ENCODE results near the gene NEURL3. TPM values are rescaled to one million over a fixed set of nuclear protein-coding genes. Genes with fewer than 3 reads are reported as not detected.

NEURL3 gene
- total RNA-seq, 1 donor from 2014 or later = 0.75 TPM

GRCh38 chr2:96548558-96549465 lies 43.7 kb upstream of the NEURL3 start:
- intact Hi-C loops (cut with micrococcal nuclease) = no loop called here
- Mint-ChIP-seq H3K4me1 (ENCODE audit: low read depth) (peaks cover 49% of the 10 kb centered on the region), H3K36me3 (ENCODE audit: low read depth) (peaks cover 54% of the 10 kb centered on the region), H3K9me3 (no peaks in the 10 kb centered on the region), H3K4me3 (no peak overlapping the region), H3K27me3 (ENCODE audit: insufficient read depth) (no peaks in the 10 kb centered on the region), H3K27ac (no peak overlapping the region)
- DNase-seq (ENCODE audit: low spot score) = no peak

DNA sequence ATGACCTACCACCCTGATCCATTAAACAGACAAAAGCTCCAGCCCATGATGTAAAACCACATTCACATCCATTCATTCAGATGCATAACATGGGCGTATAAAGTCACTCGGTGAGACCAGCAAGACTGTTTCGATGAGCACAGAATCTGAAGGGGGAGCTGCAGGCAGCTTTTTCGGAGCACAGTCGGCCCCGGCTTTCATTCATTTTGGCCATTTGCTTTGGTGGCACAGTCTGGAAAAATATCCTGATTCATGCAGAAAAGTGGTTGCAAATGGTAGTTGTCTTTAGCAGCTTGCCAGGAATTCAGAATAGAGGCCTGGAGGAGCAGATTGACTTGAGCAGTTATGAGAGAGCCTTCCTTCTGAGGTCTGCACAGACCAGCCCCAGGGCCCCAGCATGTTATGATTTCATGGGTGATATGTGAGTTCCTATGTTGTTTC lies 42.6 kb upstream of the NEURL3 start:
- peak overlapping the region; percentile 58 for H3K4me3 Mint-ChIP-seq
- H3K27me3 Mint-ChIP-seq (ENCODE audit: insufficient read depth) = no peaks in the 10 kb centered on the region
- peaks cover 56% of the 10 kb centered on the region for H3K36me3 Mint-ChIP-seq (ENCODE audit: low read depth)
- no peak for DNase-seq (ENCODE audit: low spot score)
- intact Hi-C loops (cut with micrococcal nuclease) = no loop called here
- no peaks in the 10 kb centered on the region for H3K9me3 Mint-ChIP-seq
- H3K4me1 Mint-ChIP-seq (ENCODE audit: low read depth) = peaks cover 49% of the 10 kb centered on the region
- peak overlapping the region; percentile 64 for H3K27ac Mint-ChIP-seq

DNA sequence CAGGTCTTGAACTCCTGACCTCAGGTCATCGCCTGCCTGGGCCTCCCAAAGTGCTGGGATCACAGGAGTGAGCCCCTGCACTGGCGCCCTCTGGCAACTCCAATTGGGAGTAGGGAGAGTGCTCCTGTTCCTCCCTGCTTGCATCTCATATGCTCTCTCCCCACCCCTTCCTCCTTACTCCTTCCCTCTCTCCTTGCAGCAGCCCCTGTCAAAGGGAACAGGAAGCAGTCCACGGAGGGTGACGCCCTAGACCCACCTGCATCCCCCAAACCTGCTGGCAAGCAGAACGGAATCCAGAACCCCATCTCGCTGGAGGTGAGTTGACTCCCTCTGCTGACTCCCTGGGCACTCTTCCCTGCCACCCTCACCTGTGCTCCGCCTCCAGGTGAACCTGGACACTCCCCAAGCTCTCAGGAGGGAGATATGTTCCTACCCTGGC lies 42.1 kb upstream of the NEURL3 start:
- DNase-seq (ENCODE audit: low spot score) = no peak
- intact Hi-C loops (cut with micrococcal nuclease) = no loop called here
- peak overlapping the region; percentile 64 for H3K27ac Mint-ChIP-seq
- H3K4me3 Mint-ChIP-seq = peak overlapping the region; percentile 58
- H3K4me1 Mint-ChIP-seq (ENCODE audit: low read depth) = peaks cover 54% of the 10 kb centered on the region
- H3K9me3 Mint-ChIP-seq = no peaks in the 10 kb centered on the region
- H3K27me3 Mint-ChIP-seq (ENCODE audit: insufficient read depth) = no peaks in the 10 kb centered on the region
- peaks cover 58% of the 10 kb centered on the region for H3K36me3 Mint-ChIP-seq (ENCODE audit: low read depth)

GRCh38 chr2:96546797-96547196 lies 41.6 kb upstream of the NEURL3 start:
- Mint-ChIP-seq H3K4me1 (ENCODE audit: low read depth) (peaks cover 55% of the 10 kb centered on the region), H3K27ac (peak overlapping the region; percentile 21), H3K27me3 (ENCODE audit: insufficient read depth) (no peaks in the 10 kb centered on the region), H3K4me3 (peak overlapping the region; percentile 56), H3K9me3 (no peaks in the 10 kb centered on the region), H3K36me3 (ENCODE audit: low read depth) (peaks cover 58% of the 10 kb centered on the region)
- intact Hi-C loops (cut with micrococcal nuclease) = loop anchor here (1.0 kb wide), 1 partner anchor 8 kb away; no protein-coding TSS in a partner anchor
- DNase-seq (ENCODE audit: low spot score) = no peak

- DNase-seq (ENCODE audit: low spot score) = no peak
- H3K27ac Mint-ChIP-seq = peak overlapping the region; percentile 21
- peaks cover 62% of the 10 kb centered on the region for H3K36me3 Mint-ChIP-seq (ENCODE audit: low read depth)
- intact Hi-C loops (cut with micrococcal nuclease) = loop anchor here (1.0 kb wide), 1 partner anchor 8 kb away; no protein-coding TSS in a partner anchor
- peak overlapping the region; percentile 56 for H3K4me3 Mint-ChIP-seq
- no peaks in the 10 kb centered on the region for H3K27me3 Mint-ChIP-seq (ENCODE audit: insufficient read depth)
- H3K9me3 Mint-ChIP-seq = no peaks in the 10 kb centered on the region
- H3K4me1 Mint-ChIP-seq (ENCODE audit: low read depth) = peaks cover 60% of the 10 kb centered on the region
Observed at GRCh38 chr2:96546321-96546720, 41.2 kb upstream of the NEURL3 start.

DNA sequence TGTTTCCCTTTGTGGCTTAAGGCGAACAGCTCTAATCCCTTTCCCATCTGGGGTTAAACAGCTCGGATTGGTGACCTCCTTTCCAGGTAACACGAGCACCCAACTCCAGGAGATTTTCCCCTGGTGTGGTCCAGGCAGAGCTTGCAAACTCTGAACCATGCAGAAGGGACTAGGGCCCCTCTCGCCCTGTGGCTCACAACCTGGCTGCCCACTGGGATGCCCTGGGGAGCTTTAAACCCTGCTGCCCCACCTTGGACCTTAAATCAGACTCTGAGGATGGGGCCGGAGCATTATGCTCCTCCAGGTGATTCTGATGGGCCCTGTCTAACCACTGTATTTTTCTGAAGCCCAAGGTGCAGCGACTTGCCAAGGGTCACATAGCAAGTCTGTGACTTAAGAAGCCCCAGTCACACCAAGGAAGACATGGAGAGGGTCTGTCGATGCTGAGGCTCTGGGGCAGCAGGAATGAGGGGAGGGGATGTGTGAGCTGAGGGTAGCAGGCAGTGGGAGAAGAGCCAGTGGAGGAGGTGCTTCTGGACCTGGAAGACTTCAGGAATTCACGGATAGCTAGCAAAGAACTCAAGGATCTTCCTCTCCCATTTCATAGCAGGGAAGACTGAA lies 37.3 kb upstream of the NEURL3 start:
- intact Hi-C loops (cut with micrococcal nuclease) = no loop called here
- Mint-ChIP-seq H3K36me3 (ENCODE audit: low read depth) (peaks cover 83% of the 10 kb centered on the region), H3K27ac (peak overlapping the region; percentile 3), H3K9me3 (no peaks in the 10 kb centered on the region), H3K4me1 (ENCODE audit: low read depth) (peaks cover 80% of the 10 kb centered on the region), H3K4me3 (peak overlapping the region; percentile 65), H3K27me3 (ENCODE audit: insufficient read depth) (no peaks in the 10 kb centered on the region)
- no peak for DNase-seq (ENCODE audit: low spot score)

- no peak for DNase-seq (ENCODE audit: low spot score)
- intact Hi-C loops (cut with micrococcal nuclease) = no loop called here
- H3K9me3 Mint-ChIP-seq = no peaks in the 10 kb centered on the region
- H3K36me3 Mint-ChIP-seq (ENCODE audit: low read depth) = peaks cover 78% of the 10 kb centered on the region
- peaks cover 71% of the 10 kb centered on the region for H3K4me1 Mint-ChIP-seq (ENCODE audit: low read depth)
- no peak overlapping the region for H3K27ac Mint-ChIP-seq
- H3K4me3 Mint-ChIP-seq = peak overlapping the region; percentile 91
- no peaks in the 10 kb centered on the region for H3K27me3 Mint-ChIP-seq (ENCODE audit: insufficient read depth)
Observed at GRCh38 chr2:96541398-96542152, 36.4 kb upstream of the NEURL3 start.

DNA sequence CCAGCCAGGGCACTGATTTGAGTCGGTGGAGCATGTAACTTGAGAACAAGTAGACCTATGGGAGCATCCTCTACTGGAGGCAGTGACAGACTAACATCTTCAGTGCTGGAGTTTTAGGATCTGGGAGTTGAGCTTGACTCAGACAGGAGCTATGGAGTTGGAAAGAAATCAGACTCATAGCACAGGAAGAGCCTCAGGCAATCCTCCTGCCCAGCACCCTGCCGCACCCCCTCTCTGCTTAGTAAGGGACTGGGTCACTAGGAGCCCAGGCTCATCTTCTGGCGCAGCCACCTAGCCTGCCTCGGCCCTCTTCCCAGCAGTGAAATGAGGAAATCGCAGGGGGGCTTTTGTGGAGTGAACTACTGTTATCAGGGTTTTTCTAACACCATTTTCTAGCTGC lies 35.0 kb upstream of the NEURL3 start:
- peak overlapping the region; percentile 91 for H3K4me3 Mint-ChIP-seq
- no peaks in the 10 kb centered on the region for H3K9me3 Mint-ChIP-seq
- no peaks in the 10 kb centered on the region for H3K27me3 Mint-ChIP-seq (ENCODE audit: insufficient read depth)
- peaks cover 65% of the 10 kb centered on the region for H3K36me3 Mint-ChIP-seq (ENCODE audit: low read depth)
- H3K4me1 Mint-ChIP-seq (ENCODE audit: low read depth) = peaks cover 71% of the 10 kb centered on the region
- DNase-seq (ENCODE audit: low spot score) = no peak
- H3K27ac Mint-ChIP-seq = no peak overlapping the region
- intact Hi-C loops (cut with micrococcal nuclease) = no loop called here

DNA sequence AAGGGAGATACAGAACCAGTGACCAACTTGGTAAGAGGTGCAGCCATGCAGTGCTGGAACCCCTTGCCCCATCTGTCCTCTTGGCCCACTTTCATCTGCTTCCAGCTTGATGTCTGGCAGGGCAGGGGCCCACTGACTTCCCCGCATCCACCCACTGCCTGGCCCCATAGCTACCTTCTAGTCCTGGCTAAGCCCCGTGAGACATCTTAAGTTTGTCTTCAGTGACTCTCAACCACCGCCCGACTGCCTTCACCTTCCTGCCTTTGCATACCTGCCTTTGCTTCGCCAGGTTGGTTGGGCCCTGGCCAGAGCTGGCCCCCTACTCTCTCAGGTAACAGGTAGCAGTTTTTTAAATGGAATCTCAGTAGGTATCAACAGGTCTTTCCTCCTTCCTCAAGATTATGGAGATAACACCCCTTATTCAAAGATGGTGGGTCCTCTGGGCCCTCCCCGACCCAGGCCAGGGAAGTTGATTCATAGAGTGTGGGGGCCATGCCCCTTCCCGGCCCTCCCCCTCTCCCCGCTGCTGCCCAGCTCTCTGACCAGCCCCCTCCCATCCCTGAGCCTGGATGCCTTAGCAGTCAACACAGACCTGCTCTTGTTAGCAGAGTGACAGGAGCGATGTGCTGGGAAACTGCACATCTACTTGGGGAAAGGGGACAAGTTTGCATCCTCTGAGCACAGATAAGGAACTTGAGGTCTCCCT lies 34.2 kb upstream of the NEURL3 start:
- H3K27me3 Mint-ChIP-seq (ENCODE audit: insufficient read depth) = no peaks in the 10 kb centered on the region
- peak overlapping the region; percentile 95 for H3K27ac Mint-ChIP-seq
- intact Hi-C loops (cut with micrococcal nuclease) = loop anchor here (2.0 to 5.0 kb wide), 6 partner anchors 78 to 278 kb away; partner anchors contain the start of genes CNNM3, CNNM4, NCAPH and SNRNP200
- no peak for DNase-seq (ENCODE audit: low spot score)
- peak overlapping the region; percentile 91 for H3K4me3 Mint-ChIP-seq
- no peaks in the 10 kb centered on the region for H3K9me3 Mint-ChIP-seq
- H3K36me3 Mint-ChIP-seq (ENCODE audit: low read depth) = peaks cover 59% of the 10 kb centered on the region
- H3K4me1 Mint-ChIP-seq (ENCODE audit: low read depth) = peaks cover 71% of the 10 kb centered on the region

GRCh38 chr2:96538487-96539214 lies 33.5 kb upstream of the NEURL3 start:
- Mint-ChIP-seq H3K27ac (peak overlapping the region; percentile 95), H3K9me3 (no peaks in the 10 kb centered on the region), H3K4me3 (peak overlapping the region; percentile 91), H3K27me3 (ENCODE audit: insufficient read depth) (no peaks in the 10 kb centered on the region), H3K36me3 (ENCODE audit: low read depth) (peaks cover 52% of the 10 kb centered on the region), H3K4me1 (ENCODE audit: low read depth) (peaks cover 71% of the 10 kb centered on the region)
- DNase-seq (ENCODE audit: low spot score) = peak; percentile 80
- intact Hi-C loops (cut with micrococcal nuclease) = loop anchor here (1.0 to 5.0 kb wide), 11 partner anchors 8 to 279 kb away; partner anchors contain the start of genes CIAO1, CNNM3, CNNM4 and NCAPH

DNA sequence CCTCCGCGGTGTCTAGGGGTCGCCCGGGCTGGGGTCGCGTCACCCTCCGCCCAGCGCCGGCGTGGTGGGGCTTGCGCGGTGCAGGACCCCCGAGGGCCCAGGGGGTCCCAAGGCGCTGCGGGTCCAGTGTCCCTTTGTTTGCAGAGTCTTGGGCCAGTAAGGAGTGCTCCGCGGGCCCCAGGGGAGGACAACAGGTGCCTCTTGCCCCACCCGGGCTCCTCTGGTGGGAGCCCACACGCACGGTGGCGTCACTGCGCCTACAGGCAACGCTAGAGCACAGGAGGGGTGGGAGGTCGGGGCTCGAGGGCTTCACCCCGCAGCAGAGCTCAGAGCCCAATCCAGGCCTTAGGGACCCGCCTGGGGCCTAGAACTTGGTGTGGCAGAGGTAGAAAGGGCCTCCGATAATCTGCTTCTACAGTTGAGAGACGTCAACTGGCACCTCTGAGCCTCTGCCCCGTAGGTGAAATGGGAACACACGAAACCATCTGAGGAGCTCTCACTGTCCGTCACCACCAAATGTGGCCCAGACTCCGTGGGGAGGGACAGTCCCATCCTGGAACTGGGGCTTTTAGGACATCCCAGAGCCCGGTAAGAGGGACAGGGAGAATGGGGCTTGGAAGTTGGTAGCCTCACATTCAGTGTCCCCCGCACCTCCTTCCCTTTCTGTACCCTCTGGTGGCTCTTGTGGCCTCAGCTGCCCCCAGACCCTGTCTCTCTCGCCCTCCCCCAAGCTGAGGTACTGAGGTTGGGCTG lies 32.8 kb upstream of the NEURL3 start:
- H3K36me3 Mint-ChIP-seq (ENCODE audit: low read depth) = peaks cover 45% of the 10 kb centered on the region
- H3K4me3 Mint-ChIP-seq = peak overlapping the region; percentile 91
- peaks cover 71% of the 10 kb centered on the region for H3K4me1 Mint-ChIP-seq (ENCODE audit: low read depth)
- H3K27ac Mint-ChIP-seq = peak overlapping the region; percentile 95
- H3K27me3 Mint-ChIP-seq (ENCODE audit: insufficient read depth) = peaks cover 1% of the 10 kb centered on the region
- intact Hi-C loops (cut with micrococcal nuclease) = loop anchor here (1.0 to 5.0 kb wide), 13 partner anchors 8 to 279 kb away; partner anchors contain the start of genes CIAO1, CNNM3, CNNM4 and LMAN2L
- DNase-seq (ENCODE audit: low spot score) = no peak
- no peaks in the 10 kb centered on the region for H3K9me3 Mint-ChIP-seq
